GM10266 (cell line): ENCODE measurements around the gene ZDHHC7.

Source experiments
- DNase-seq: peaks from one replicate; pipeline ENCODE4 v3.0.0; 2012; ENCODE audit errors: extremely low spot score
- CTCF ChIP-seq: IDR thresholded peaks from 2 replicates; pipeline ENCODE4 v1.5.1; 2012; ENCODE audit warnings: mild to moderate bottlenecking, low read depth; ENCODE audit not compliant: control insufficient read depth, insufficient read depth; ENCODE audit errors: missing control alignments

The ZDHHC7 gene

DNA sequence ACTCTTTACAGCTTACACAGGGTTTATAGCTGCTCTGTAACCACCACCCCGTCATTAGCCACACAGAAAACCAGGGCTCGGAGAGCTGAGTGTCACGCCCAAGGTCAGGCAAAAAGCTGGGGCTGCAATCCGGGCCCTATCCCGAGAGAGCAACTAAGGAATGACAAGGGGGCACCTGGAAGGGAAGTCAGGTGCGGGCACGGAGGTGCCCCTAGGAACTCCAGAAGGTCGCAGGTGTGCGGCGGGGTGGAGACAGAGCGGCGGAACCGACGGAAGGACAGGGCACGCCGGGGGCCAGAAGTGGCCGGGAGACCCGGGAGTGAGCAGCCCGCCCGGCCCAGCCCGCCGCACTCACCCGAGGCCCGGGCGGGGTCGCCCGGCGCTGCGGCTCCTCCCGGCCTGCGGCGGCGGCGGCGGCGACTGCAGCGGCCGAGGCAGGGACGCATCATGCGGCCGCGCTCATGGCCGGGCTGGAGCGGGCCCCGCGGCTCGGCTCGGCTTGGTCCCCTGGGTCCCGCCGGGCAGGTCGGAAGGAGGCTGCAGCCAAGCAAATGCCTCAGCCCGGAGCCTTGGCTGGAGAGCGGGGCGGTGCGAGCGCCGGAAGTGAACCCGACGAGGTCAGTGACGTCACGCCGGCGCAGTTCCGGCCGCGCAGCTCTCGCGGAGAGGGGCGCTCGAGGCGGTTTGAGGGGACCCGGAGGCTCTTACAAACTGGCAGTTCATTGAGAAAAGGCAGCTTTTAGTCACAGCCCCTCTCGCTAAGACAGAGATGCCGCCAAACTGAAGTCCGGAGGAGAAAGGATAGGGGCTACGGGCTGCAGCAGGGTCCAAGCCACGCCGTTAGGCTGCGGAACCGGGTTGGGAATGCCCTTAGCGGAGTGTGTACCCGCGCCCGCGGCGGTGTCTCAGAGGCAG lies at the start of gene ZDHHC7:
TSS of gene ZDHHC7 (minus strand) at position 605 of the 915 bp plus-strand sequence. CDS start 20,917 bp downstream, outside the sequence.
- TF ChIP-seq CTCF, result peak; percentile 4

DNA sequence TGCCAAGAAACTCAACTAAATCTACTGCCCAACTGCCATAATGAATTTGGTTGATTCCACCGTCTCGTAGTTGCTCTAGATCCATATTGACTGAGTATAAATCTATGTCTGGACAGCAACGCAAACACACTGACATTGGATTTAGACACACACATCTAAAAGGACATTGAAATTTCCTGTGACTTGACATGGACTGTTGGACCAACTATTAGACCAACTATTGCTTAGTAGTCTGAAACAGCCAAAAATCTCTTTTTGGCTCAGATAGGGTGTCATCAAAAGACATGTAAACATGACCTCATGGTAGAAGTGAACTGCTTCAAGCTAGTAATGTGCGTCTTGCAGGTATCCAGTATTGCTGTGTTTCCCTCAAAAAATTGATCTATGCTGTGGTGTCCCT lies 47.6 kb upstream of the ZDHHC7 start:
- no peak for TF ChIP-seq CTCF
- DNase-seq, result no peak

More for the DNA sequence above, at the start of gene ZDHHC7:
- DNase-seq, result peak; percentile 96

DNA sequence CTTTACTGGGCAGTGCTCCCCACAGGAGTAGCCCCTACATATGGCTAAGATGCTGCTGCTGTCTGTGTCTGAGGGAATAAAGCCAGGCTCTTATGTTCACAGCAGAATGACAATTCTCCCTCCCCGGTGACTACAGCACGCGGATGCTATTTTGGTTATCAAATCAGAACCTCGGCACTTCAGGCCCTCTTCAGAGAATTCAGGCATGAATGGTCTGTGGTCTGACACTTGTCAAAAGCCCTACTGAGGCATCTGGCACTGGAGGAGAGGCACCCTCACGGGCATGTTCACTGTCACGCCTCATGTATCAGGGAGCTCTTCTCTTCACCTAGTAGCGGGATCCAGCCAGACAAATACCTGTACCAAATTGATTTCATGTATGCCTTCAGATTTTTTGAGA lies 46.6 kb upstream of the ZDHHC7 start:
- DNase-seq, result no peak
- no peak for TF ChIP-seq CTCF

DNA sequence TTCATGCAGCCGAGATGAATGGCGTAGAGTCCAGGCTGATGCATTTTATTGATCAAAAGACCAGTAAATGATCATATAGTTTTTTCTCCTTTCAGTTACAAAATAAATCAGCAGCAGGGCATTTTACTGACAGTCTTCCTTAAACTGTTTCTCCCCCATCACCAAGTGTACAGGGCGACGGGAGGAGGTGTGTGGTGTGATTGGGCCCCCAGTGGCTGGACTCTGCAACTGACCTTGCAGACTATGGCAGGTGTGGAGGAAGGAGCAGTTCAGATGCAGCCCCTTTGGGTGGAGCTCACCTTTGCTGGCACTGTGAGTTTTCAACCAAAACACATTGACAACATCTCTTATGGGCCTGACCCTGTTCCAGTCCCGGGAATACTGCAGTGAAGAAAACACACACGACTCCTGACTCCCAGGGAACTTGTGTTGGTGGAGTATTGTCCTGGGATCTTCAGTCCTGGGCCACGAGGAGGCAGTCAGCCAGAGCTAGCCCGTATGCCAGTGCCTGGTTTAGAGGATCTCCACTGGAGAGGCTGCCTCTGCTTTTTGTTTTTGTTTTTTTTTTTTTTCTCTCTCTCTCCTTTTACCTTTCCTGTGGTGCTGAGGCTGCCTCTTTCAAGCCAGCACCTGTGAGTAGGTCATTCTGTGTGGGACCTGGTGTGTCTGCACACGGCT lies 46.0 kb upstream of the ZDHHC7 start:
- TF ChIP-seq CTCF, result peak; percentile 27
- DNase-seq, result no peak

- TF ChIP-seq CTCF, result peak; percentile 49
- peak; percentile 32 for DNase-seq
Measured at GRCh38 chr16:85056211-85056748, 44.9 kb upstream of the ZDHHC7 start.

- TF ChIP-seq CTCF, result no peak
- DNase-seq, result peak; percentile 68
Measured at GRCh38 chr16:85055493-85056210, 44.3 kb upstream of the ZDHHC7 start.
